Spleen (tissue), 11 donors: ENCODE measurements around the gene PPP2R5D. TPM values are rescaled to one million over a fixed set of nuclear protein-coding genes. Genes with fewer than 3 reads are reported as not detected.

Experiments used
- DNase-seq: peaks from one replicate; pipeline ENCODE4 v3.0.0-alpha.2; 2020
- H3K27ac ChIP-seq, 8 donors: fragments of 200-600 bp; sonication (generic) in 7 of 8; 1 replicate in 4 of 8; 2 replicates in 4 of 8; pipeline versions ENCODE4 v1.5.0 to v1.8.0; 2016 to 2021; ENCODE audit warnings: inconsistent platforms in 4 of 8, mild to moderate bottlenecking in 4 of 8, moderate library complexity in 1 of 8
- H3K27me3 ChIP-seq, 7 donors: fragments of 200-600 bp; sonication (generic) in 6 of 7; replicated peaks in 1 of 7; 1 replicate in 4 of 7; 2 replicates in 3 of 7; pipeline versions ENCODE4 v1.5.0 to v1.8.0; 2016 to 2021; ENCODE audit warnings: inconsistent platforms in 3 of 7, mild to moderate bottlenecking in 1 of 7
- H3K36me3 ChIP-seq, 6 donors: fragments of 200-600 bp; sonication (generic) in 5 of 6; 1 replicate in 4 of 6; 2 replicates in 2 of 6; pipeline versions ENCODE4 v1.5.0 to v1.8.0; 2016 to 2021; ENCODE audit warnings: inconsistent platforms in 2 of 6
- H3K4me1 ChIP-seq, 6 donors: fragments of 200-600 bp; sonication (generic) in 5 of 6; 1 replicate in 3 of 6; 2 replicates in 3 of 6; pipeline versions ENCODE4 v1.5.0 to v1.8.0; 2016 to 2021; ENCODE audit warnings: inconsistent platforms in 3 of 6
- H3K4me3 ChIP-seq, 8 donors: fragments of 200-600 bp; sonication (generic) in 7 of 8; 1 replicate in 4 of 8; 2 replicates in 4 of 8; pipeline versions ENCODE4 v1.5.0 to v1.8.0; 2016 to 2021; ENCODE audit warnings: inconsistent platforms in 4 of 8, mild to moderate bottlenecking in 4 of 8, moderate library complexity in 2 of 8
- H3K9me3 ChIP-seq, 8 donors: fragments of 200-600 bp; sonication (generic) in 7 of 8; 1 replicate in 4 of 8; 2 replicates in 4 of 8; pipeline versions ENCODE4 v1.5.0 to v1.8.0; 2016 to 2021; ENCODE audit warnings: inconsistent platforms in 4 of 8
- POLR2A ChIP-seq, 3 donors: fragments of 450-650 bp; IDR thresholded peaks; one replicate each; pipeline ENCODE4 v1.5.1; 2017; ENCODE audit warnings: antibody characterized with exemption in 3 of 3, mild to moderate bottlenecking in 1 of 3
- POLR2AphosphoS5 ChIP-seq, 3 donors: sonication (generic); formaldehyde crosslinking; IDR thresholded peaks; one replicate each; pipeline ENCODE4 v1.5.1; 2017; ENCODE audit warnings: antibody characterized with exemption in 3 of 3
- WGBS, 5 donors: extraction: QIAGEN DNeasy Blood & Tissue Kit in 3 of 5; methylation state at CpG; one replicate each; pipeline versions ENCODE4 v1.1.5 to v1.1.7; 2013 to 2018; 5-methylcytosine and 5-hydroxymethylcytosine counted together
- intact Hi-C: fragments of 100-400 bp; cut with DNase I; formaldehyde crosslinking; loops from one replicate; pipeline ENCODE4 v1.15.0; 2023; ENCODE audit warnings: low total_unique reads
- polyA plus RNA-seq, 3 donors: library from polyadenylated mRNA; stranded (reverse); fragments of 200-250 nt; gene quantifications; one replicate each; pipeline ENCODE4 v1.2.1, GENCODE V29; 2013
- total RNA-seq, 7 donors: library from RNA; depleted of rRNA in 3 of 7; stranded (reverse); fragments of >200 nt in 3 of 7; fragmentation: NEBNext Ultra II Directional in 4 of 7; extraction: Animal tissue kit (Norgen Biotek cat#: 25700) in 4 of 7; gene quantifications; one replicate each; pipeline versions ENCODE4 v1.1.0 to v1.2.1, GENCODE V29; 2016 to 2021
- TF ChIP-seq, protein P1 (sequence below), 11 experiments: fragments of 200-600 bp in 7 of 11; fragments of 450-650 bp in 4 of 11; sonication (generic) in 4 of 11; IDR thresholded peaks in 8 of 11; conservative IDR thresholded peaks in 3 of 11; 1 replicate in 7 of 11; 2 replicates in 4 of 11; pipeline versions ENCODE4 v1.4.0 to v1.8.0; 2016 to 2021; ENCODE audit warnings: antibody characterized with exemption in 11 of 11, inconsistent platforms in 4 of 11, mild to moderate bottlenecking in 1 of 11
- donor health status: healthy with polysubstance abuse.
- donor health status: DM: no; HTN: no; CAD: no; lungs with moderate emphysema.
- donor health status: DM: no; HTN: no; CAD: no.
- donor health status: Bipolar disorder and iron deficiency.
- donor health status: healthy.
- donor health status: DM: no; HTN: no; CAD: no.
- donor health status: DM: yes; HTN: yes; CAD: no.

Gene PPP2R5D
- total and polyA plus RNA-seq, 10 donors, result 15.3 to 40.2 (median 25.5) TPM

DNA sequence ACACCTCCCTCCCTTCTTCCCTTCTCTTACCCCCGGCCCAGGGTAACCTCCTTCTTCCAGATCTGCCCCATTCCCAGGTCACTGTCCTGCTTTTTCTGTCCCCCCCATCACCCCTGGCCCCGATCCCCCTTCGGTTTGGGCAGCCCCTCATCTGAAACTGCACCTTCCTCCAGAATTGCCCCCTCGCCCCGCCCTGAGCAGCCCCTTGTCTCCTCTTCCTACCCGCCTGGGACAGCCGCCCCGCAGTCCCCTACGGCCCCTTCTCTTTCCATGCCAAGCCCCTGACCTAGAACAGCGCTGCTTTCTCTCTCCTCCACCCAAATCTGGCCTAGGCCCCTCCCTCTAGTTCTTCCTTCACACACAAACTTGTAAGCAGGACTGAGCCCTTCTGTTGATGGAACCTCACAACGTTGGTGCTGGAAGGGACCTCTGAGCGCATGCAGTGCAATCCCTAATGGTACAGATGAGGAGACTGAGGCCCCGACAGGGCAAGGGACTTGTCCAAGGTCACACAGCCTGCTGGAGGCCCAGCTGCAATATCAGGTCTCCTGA is 630 bp downstream of the PPP2R5D start:
- H3K27me3 ChIP-seq, result no peaks in the 10 kb centered on the region
- TF ChIP-seq POLR2AphosphoS5 (IDR thresholded peaks at IDR 0.05) (no peak), POLR2A (IDR thresholded peaks at IDR 0.05) (no peak)
- TF ChIP-seq, protein P1, sequence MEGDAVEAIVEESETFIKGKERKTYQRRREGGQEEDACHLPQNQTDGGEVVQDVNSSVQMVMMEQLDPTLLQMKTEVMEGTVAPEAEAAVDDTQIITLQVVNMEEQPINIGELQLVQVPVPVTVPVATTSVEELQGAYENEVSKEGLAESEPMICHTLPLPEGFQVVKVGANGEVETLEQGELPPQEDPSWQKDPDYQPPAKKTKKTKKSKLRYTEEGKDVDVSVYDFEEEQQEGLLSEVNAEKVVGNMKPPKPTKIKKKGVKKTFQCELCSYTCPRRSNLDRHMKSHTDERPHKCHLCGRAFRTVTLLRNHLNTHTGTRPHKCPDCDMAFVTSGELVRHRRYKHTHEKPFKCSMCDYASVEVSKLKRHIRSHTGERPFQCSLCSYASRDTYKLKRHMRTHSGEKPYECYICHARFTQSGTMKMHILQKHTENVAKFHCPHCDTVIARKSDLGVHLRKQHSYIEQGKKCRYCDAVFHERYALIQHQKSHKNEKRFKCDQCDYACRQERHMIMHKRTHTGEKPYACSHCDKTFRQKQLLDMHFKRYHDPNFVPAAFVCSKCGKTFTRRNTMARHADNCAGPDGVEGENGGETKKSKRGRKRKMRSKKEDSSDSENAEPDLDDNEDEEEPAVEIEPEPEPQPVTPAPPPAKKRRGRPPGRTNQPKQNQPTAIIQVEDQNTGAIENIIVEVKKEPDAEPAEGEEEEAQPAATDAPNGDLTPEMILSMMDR (IDR thresholded peaks at IDR 0.05 in 8 of 11, conservative IDR thresholded peaks at IDR 0.05 in 3 of 11), result no peak
- peaks cover 0 to 16% (median 7%) of the 10 kb centered on the region in 6 donors for H3K36me3 ChIP-seq
- peak overlapping the region; percentile 77 to 94 (median 88) for H3K4me3 ChIP-seq
- no peak for DNase-seq
- H3K27ac ChIP-seq, result peak overlapping the region in 7 of 8 donors; percentile 78 to 93 (median 89)
- intact Hi-C loops, result no loop called here
- peaks cover 27 to 63% (median 46%) of the 10 kb centered on the region in 6 donors for H3K4me1 ChIP-seq
- H3K9me3 ChIP-seq, result no peaks in the 10 kb centered on the region
- WGBS, 5 donors, result 11 to 15% (median 14%) methylated on average over 11 to 13 of the region's 13 CpGs

DNA sequence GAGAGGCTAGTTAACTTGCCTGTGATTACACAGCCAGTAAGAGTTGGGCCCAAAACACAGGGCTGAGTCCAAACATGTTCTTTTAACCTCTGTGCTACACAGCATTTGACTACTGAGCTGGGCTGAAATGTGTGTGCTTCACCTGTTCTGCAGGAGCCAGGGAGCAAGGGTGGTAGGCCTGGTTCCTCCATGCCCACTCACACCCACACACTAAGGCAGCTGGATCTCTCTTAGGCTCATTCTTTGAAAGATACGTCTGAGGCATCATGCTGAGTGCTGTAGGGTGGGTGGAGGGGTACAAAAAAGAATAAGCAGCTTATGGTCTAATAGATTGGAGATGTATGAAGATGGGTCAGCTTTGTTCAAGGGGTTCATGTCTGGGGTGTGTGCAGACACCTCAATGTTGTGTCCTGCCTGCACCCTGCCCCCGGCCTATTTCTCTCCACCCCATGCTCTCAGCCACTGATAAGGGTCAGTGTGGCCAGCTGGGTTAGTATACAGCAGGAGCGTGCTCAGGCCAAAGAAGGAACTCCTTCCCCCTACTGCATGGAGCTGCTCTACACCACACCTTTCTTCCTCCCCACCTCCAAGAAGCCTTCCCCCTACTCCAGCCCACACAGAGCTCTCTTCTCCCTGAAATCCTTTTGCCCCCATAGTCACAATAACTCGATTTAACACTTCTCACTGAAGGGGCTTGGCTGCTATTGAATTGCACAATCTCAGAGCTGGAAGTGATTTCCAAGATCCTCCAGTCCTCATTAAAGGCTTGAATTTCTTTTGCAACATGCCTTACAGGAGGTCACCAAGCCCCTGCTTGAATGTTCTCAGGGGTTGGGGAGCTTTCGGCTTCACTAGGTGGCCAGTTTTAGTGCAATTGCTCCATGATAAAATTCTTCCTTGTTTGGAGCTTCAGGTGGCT is 3.4 kb downstream of the PPP2R5D start:
- H3K4me3 ChIP-seq, result no peak overlapping the region
- intact Hi-C loops, result no loop called here
- H3K4me1 ChIP-seq, result peaks cover 26 to 56% (median 40%) of the 10 kb centered on the region in 6 donors
- TF ChIP-seq, protein P1 (IDR thresholded peaks at IDR 0.05 in 8 of 11, conservative IDR thresholded peaks at IDR 0.05 in 3 of 11), result no peak
- TF ChIP-seq POLR2AphosphoS5 (IDR thresholded peaks at IDR 0.05) (no peak), POLR2A (IDR thresholded peaks at IDR 0.05) (no peak)
- no peak for DNase-seq
- H3K9me3 ChIP-seq, result no peaks in the 10 kb centered on the region
- H3K27me3 ChIP-seq, result no peaks in the 10 kb centered on the region
- 75 to 92% (median 91%) methylated on average over 5 of the region's 5 CpGs for WGBS, 5 donors
- H3K27ac ChIP-seq, result no peak overlapping the region
- peaks cover 0 to 44% (median 11%) of the 10 kb centered on the region in 6 donors for H3K36me3 ChIP-seq

DNA sequence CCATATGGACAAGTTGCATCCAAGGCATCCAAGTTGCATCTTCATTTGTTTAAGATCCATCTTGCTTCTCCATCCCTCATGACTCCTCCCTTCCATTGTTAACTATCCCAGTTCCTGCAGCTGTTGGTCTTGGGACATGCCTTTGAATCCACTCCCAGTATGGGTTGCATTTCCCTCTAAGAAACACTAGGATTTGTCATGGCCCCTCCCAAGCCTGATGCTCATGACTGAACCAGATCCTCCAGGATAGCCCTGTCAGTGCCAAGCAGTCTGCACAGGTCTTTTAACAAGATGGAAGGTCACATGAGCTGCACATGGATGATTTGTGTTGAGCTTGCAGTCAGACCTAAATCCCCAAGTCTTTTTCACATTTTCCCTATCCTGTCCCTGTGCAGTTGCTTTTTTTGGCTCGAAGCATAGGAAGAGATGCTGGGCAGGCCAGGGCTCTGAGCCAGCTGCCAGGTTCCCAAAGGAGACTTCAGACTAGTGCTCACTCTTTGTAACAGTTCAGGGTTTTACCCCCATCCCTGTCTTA is 4.2 kb downstream of the PPP2R5D start:
- Histone ChIP-seq H3K27ac (no peak overlapping the region), H3K4me3 (no peak overlapping the region), H3K9me3 (no peaks in the 10 kb centered on the region), H3K27me3 (no peaks in the 10 kb centered on the region), H3K4me1 (peaks cover 22 to 48% (median 36%) of the 10 kb centered on the region in 6 donors), H3K36me3 (peaks cover 0 to 45% (median 11%) of the 10 kb centered on the region in 6 donors)
- intact Hi-C loops, result no loop called here
- TF ChIP-seq, protein P1 (IDR thresholded peaks at IDR 0.05 in 8 of 11, conservative IDR thresholded peaks at IDR 0.05 in 3 of 11), result no peak
- no peak for TF ChIP-seq POLR2AphosphoS5 (IDR thresholded peaks at IDR 0.05)
- no peak for TF ChIP-seq POLR2A (IDR thresholded peaks at IDR 0.05)
- DNase-seq, result no peak
- 61 to 100% (median 80%) methylated on average over 1 of the region's 1 CpG for WGBS, 5 donors

DNA sequence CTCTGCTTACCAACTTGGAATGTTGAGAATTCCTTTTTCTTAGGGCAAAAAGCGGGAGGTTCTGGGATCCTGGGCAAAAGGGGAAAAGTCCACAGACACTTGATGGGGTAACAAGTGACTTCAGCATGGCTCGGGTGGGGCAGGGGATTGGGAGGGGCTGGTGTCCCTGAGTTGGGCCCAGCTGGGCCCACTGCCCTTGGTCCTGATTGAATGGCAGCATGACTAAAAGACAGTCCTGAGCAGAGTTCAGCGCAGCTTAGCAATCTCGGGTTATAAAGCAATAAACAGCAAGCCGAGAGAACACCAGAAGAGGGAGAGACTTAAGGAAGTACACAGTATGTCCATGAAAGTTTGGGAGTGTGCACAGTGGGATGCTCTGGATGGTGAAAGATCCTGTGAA is 5.6 kb downstream of the PPP2R5D start:
- Histone ChIP-seq H3K4me1 (peaks cover 18 to 40% (median 27%) of the 10 kb centered on the region in 6 donors), H3K27me3 (no peaks in the 10 kb centered on the region), H3K36me3 (peaks cover 0 to 53% (median 11%) of the 10 kb centered on the region in 6 donors), H3K4me3 (no peak overlapping the region), H3K9me3 (no peaks in the 10 kb centered on the region), H3K27ac (no peak overlapping the region)
- TF ChIP-seq POLR2AphosphoS5 (IDR thresholded peaks at IDR 0.05), result no peak
- TF ChIP-seq, protein P1 (IDR thresholded peaks at IDR 0.05 in 8 of 11, conservative IDR thresholded peaks at IDR 0.05 in 3 of 11), result no peak
- TF ChIP-seq POLR2A (IDR thresholded peaks at IDR 0.05), result no peak
- no peak for DNase-seq
- intact Hi-C loops, result no loop called here
- 82 to 93% (median 91%) methylated on average over 5 of the region's 5 CpGs for WGBS, 5 donors
